Nephron (organoid): ENCODE results near the gene RHOH.

Source experiments
- H3K27ac Mint-ChIP-seq, 3 experiments: 2 replicates each; pipeline ENCODE4 v1.8.0; 2020; ENCODE audit warnings: mixed read lengths in 3 of 3, mild to moderate bottlenecking in 2 of 3, moderate library complexity in 1 of 3
- H3K27me3 Mint-ChIP-seq: 2 replicates; pipeline ENCODE4 v1.8.0; 2021; ENCODE audit warnings: low read depth, mild to moderate bottlenecking, moderate library complexity, mixed read lengths
- H3K36me3 Mint-ChIP-seq: 2 replicates; pipeline ENCODE4 v1.8.0; 2020; ENCODE audit warnings: low read depth, mixed read lengths
- H3K4me1 Mint-ChIP-seq: 2 replicates; pipeline ENCODE4 v1.8.0; 2020; ENCODE audit warnings: mixed read lengths
- H3K4me3 Mint-ChIP-seq, 3 experiments: 2 replicates each; pipeline ENCODE4 v1.8.0; 2020; ENCODE audit warnings: mild to moderate bottlenecking in 3 of 3, mixed read lengths in 3 of 3, moderate library complexity in 2 of 3
- H3K9me3 Mint-ChIP-seq: 2 replicates; pipeline ENCODE4 v1.8.0; 2020; ENCODE audit warnings: mixed read lengths
- TF ChIP-seq, protein P1 (sequence below), 3 experiments: fragments of 200-600 bp; sonication (generic); IDR thresholded peaks; one replicate each; pipeline ENCODE4 v1.5.0; 2021; ENCODE audit warnings: antibody characterized with exemption in 3 of 3; ENCODE audit not compliant: unreplicated experiment in 3 of 3

The RHOH gene

DNA sequence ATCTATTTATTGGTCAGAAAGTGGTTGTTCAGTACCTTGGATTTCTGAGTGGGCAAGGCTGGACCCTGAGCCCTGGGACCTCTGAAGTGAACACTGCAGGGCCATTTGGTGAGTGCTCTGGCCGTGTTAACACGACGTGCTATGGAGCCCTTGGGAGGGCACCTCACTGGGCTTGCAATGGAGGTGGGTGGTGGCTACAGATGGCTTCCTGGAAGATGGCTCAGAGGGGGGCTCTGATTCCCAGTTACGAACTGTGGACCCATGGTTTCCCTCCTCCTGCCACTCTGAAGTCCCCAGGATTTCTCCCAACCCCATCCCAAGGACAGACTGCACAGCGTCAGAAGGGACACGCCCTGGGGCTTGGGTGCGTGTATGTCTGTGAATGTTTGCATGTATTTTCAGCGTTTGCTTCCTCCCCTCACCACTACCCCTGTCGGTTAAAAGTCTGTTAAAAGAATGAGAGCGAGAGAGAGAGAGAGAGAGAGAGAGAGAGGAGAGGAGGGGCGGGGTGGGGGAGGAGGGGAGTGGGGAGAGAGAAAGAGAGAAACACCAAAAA, 3.7 kb upstream of the RHOH start:
- H3K27me3 Mint-ChIP-seq, result peaks cover 18% of the 10 kb centered on the region
- TF ChIP-seq, protein P1, sequence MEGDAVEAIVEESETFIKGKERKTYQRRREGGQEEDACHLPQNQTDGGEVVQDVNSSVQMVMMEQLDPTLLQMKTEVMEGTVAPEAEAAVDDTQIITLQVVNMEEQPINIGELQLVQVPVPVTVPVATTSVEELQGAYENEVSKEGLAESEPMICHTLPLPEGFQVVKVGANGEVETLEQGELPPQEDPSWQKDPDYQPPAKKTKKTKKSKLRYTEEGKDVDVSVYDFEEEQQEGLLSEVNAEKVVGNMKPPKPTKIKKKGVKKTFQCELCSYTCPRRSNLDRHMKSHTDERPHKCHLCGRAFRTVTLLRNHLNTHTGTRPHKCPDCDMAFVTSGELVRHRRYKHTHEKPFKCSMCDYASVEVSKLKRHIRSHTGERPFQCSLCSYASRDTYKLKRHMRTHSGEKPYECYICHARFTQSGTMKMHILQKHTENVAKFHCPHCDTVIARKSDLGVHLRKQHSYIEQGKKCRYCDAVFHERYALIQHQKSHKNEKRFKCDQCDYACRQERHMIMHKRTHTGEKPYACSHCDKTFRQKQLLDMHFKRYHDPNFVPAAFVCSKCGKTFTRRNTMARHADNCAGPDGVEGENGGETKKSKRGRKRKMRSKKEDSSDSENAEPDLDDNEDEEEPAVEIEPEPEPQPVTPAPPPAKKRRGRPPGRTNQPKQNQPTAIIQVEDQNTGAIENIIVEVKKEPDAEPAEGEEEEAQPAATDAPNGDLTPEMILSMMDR (IDR thresholded peaks at IDR 0.05; ENCODE audit: unreplicated experiment in 3 of 3), result no peak

DNA sequence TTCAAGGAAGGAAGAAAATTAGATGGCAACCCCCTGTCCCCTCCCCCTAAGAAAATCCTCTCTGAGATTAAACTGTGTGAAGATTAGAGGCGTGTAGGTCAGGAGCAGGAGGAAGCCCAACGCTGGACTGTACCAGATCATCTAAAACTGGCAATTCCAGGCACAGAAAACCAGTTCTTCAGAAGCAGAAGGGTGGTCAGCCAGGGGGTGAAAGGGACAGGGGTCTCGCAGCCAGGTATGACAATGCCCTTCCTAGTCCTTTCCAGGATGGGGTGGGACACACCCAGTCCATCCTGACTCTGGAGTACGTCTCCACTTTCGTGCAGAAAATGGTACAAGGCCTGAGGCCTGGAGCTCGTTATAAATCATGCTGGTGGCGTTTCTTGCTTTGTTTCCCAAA, 3.3 kb upstream of the RHOH start:
- H3K27me3 Mint-ChIP-seq, result peaks cover 19% of the 10 kb centered on the region
- H3K36me3 Mint-ChIP-seq, result no peaks in the 10 kb centered on the region
- H3K27ac Mint-ChIP-seq, result no peak overlapping the region
- H3K9me3 Mint-ChIP-seq, result no peaks in the 10 kb centered on the region
- H3K4me3 Mint-ChIP-seq, result no peak overlapping the region
- TF ChIP-seq, protein P1 (IDR thresholded peaks at IDR 0.05; ENCODE audit: unreplicated experiment in 3 of 3), result no peak
- peaks cover 22% of the 10 kb centered on the region for H3K4me1 Mint-ChIP-seq

More for the DNA sequence above, 3.7 kb upstream of the RHOH start:
- no peak overlapping the region for H3K27ac Mint-ChIP-seq
- H3K4me1 Mint-ChIP-seq, result peaks cover 22% of the 10 kb centered on the region
- H3K4me3 Mint-ChIP-seq, result no peak overlapping the region
- H3K36me3 Mint-ChIP-seq, result no peaks in the 10 kb centered on the region
- H3K9me3 Mint-ChIP-seq, result no peaks in the 10 kb centered on the region

DNA sequence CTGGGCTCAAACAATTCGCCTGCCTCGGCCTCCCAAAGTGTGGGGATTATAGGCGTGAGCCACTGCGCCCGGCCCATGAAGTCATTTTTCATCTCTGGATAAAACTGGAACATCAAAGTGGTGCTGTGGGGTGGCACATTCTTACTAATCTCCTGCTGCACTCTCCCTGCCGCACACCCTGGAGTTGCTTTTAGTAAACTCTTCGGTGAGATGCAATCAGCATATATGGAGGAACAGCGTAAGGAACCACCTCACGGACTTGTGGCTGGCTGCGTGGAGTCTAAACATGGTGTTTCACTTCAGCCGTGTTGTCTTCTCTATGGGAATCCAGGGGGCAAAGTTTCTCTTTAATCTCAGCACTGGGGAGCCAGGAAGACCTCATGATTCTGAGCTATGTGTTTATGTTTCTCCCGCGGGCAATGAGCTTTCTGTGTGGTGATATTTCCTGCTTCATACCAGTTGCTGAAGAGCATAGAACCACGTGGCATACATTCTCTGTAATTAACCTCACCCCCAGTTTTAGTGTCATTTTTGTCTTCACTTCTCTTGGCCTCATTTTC, 2.1 kb upstream of the RHOH start:
- Mint-ChIP-seq H3K27ac (no peak overlapping the region), H3K4me1 (peaks cover 17% of the 10 kb centered on the region), H3K27me3 (peaks cover 23% of the 10 kb centered on the region), H3K9me3 (no peaks in the 10 kb centered on the region), H3K36me3 (no peaks in the 10 kb centered on the region), H3K4me3 (no peak overlapping the region)
- TF ChIP-seq, protein P1 (IDR thresholded peaks at IDR 0.05; ENCODE audit: unreplicated experiment in 3 of 3), result no peak

DNA sequence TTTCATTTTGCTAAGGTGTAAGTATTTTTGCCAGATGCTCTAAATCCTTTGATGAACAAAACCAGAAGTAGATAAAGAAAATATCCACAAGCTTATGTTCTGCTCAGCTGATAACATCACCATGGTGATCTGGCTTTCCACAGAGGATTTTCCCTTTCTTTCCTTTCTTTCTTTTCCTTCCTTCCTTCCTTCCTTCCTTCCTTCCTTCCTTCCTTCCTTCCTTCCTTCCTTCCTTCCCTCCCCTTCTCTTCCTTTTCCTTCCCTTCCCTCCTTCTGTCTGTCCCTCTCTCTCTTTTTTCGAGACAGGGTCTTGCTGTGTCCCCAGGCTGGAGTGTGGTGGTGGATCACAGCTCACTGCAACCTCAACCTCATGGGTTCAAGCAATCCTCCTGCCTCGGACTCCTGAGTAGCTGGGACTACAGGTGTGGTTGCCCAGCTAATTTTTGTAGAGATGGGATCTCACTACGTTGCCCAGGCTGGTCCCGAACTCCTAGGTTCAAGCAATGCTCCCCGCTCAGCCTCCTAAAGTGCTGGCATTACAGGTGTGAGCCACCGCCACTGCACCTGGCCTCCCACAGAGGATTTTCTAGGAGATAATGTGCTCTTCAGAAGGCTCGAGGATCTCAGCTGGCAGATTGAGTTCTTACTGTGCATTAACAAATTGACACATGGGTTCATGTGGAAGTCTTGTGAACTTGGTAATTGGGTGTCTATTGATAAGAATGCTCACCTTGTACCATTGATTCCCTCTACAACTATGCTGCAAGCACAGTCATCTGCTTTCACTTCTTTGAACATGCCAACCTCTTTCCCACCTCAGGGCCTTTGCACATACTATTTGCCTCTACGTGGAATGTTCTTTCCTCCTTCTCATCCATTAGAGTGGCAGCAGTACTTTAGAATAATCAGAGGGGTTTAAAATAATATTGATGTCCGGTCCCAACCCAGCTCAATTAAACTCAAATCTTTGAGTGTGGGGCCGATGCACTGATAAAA, 1.4 kb upstream of the RHOH start:
- Mint-ChIP-seq H3K4me3 (no peak overlapping the region), H3K9me3 (no peaks in the 10 kb centered on the region), H3K27ac (no peak overlapping the region), H3K27me3 (peaks cover 27% of the 10 kb centered on the region), H3K4me1 (peaks cover 9% of the 10 kb centered on the region), H3K36me3 (no peaks in the 10 kb centered on the region)
- TF ChIP-seq, protein P1 (IDR thresholded peaks at IDR 0.05; ENCODE audit: unreplicated experiment in 3 of 3), result no peak

DNA sequence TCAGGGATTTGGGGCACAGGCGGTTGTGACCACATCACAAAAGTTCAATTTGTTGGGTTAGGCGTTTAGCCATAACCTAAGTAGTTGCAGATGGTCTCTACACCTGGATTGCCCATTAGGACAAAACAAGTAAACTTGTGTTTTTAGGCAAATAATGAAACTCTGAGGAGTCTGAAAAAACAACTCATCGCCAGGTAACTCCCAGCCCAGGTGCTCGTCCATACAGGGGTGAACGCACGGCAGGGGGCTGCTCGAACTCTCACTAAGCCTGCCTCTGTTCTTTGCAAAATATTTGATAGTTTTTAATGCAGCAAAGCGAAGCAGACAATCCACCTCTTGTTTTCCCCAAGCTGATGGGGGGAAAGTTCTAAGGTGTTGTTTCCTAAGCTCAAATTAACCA, 559 bp upstream of the RHOH start:
- Mint-ChIP-seq H3K4me3 (no peak overlapping the region), H3K4me1 (peaks cover 8% of the 10 kb centered on the region), H3K9me3 (no peaks in the 10 kb centered on the region), H3K27ac (no peak overlapping the region), H3K36me3 (no peaks in the 10 kb centered on the region), H3K27me3 (peaks cover 29% of the 10 kb centered on the region)
- TF ChIP-seq, protein P1 (IDR thresholded peaks at IDR 0.05; ENCODE audit: unreplicated experiment in 3 of 3), result no peak
